Fibroblast of lung (primary cell): Measurements from ENCODE around the gene ZFAND2A. TPM values are rescaled to one million over a fixed set of nuclear protein-coding genes. Genes with fewer than 3 reads are reported as not detected.
"Not testable (repeated sequence)": the region's sequence is repeated elsewhere in the genome, so short reads cannot be mapped to it uniquely, and the experiment has no call there.

Source experiments
- DNase-seq, 2 donors: peaks; one replicate each; pipeline versions ENCODE4 v3.0.0 to v3.0.0-alpha.2; 2010; ENCODE audit warnings: low read depth in 2 of 2
- H2AFZ ChIP-seq: 2 replicates; pipeline ENCODE4 v1.5.1; 2012; ENCODE audit warnings: low read length, control low read depth, inconsistent platforms
- H3K27ac ChIP-seq: 2 replicates; pipeline ENCODE4 v1.5.1; 2011; ENCODE audit warnings: low read length, control low read depth; ENCODE audit not compliant: insufficient read depth
- H3K27me3 ChIP-seq: 2 replicates; pipeline ENCODE4 v1.5.1; 2011; ENCODE audit warnings: mild to moderate bottlenecking, low read length; ENCODE audit not compliant: control insufficient read depth, insufficient read depth
- H3K36me3 ChIP-seq: 2 replicates; pipeline ENCODE4 v1.5.1; 2011; ENCODE audit warnings: low read length; ENCODE audit not compliant: control insufficient read depth, insufficient read depth
- H3K4me1 ChIP-seq: 2 replicates; pipeline ENCODE4 v1.5.1; 2011; ENCODE audit warnings: low read length; ENCODE audit not compliant: control insufficient read depth, insufficient read depth; ENCODE audit errors: extremely low read depth
- H3K4me2 ChIP-seq: 2 replicates; pipeline ENCODE4 v1.5.1; 2011; ENCODE audit warnings: low read length, control low read depth; ENCODE audit not compliant: insufficient read depth; ENCODE audit errors: extremely low read depth
- H3K4me3 ChIP-seq, 4 experiments: fragments of 200-600 bp in 1 of 4; sonication (generic) in 1 of 4; replicated peaks in 1 of 4; 2 replicates each; pipeline ENCODE4 v1.5.1; 2011 to 2016; ENCODE audit warnings: low read length in 4 of 4, low read depth in 3 of 4, mild to moderate bottlenecking in 3 of 4, control low read depth in 2 of 4, inconsistent platforms in 1 of 4, mixed read lengths in 1 of 4; ENCODE audit not compliant: insufficient read depth in 1 of 4; ENCODE audit errors: control extremely low read depth in 1 of 4
- H3K79me2 ChIP-seq: 2 replicates; pipeline ENCODE4 v1.5.1; 2012; ENCODE audit warnings: mild to moderate bottlenecking, low read length, inconsistent platforms; ENCODE audit not compliant: control insufficient read depth, insufficient read depth
- H3K9ac ChIP-seq: 2 replicates; pipeline ENCODE4 v1.5.1; 2011; ENCODE audit warnings: mild to moderate bottlenecking, low read length, control low read depth; ENCODE audit not compliant: insufficient read depth
- H3K9me3 ChIP-seq: 2 replicates; pipeline ENCODE4 v1.5.1; 2012; ENCODE audit warnings: low read depth, low read length; ENCODE audit not compliant: control insufficient read depth, insufficient read depth
- H4K20me1 ChIP-seq: 2 replicates; pipeline ENCODE4 v1.5.1; 2011; ENCODE audit warnings: low read length; ENCODE audit not compliant: control insufficient read depth, insufficient read depth; ENCODE audit errors: extremely low read depth
- EZH2 ChIP-seq: IDR thresholded peaks from 2 replicates; pipeline ENCODE4 v1.5.1; 2012; ENCODE audit warnings: low read length, control low read depth, mild to moderate bottlenecking; ENCODE audit errors: missing control alignments
- polyA plus RNA-seq, 2 donors: library from polyadenylated mRNA; depleted of rRNA in 1 of 2; stranded (reverse) in 1 of 2; unstranded in 1 of 2; fragments of >200 nt; gene quantifications; 2 replicates each; pipeline ENCODE4 v1.2.1, GENCODE V29; 2011 to 2012; ENCODE audit warnings: missing spikeins in 1 of 2
- total RNA-seq: library from RNA; depleted of rRNA; stranded (reverse); fragments of >200 nt; gene quantifications from 2 replicates; pipeline ENCODE4 v1.2.1, GENCODE V29; 2014
- TF ChIP-seq, protein P1 (sequence below), 2 donors: IDR thresholded peaks in 1 of 2; conservative IDR thresholded peaks in 1 of 2; 1 replicate in 1 of 2; 2 replicates in 1 of 2; pipeline ENCODE4 v1.5.1; 2011 to 2012; ENCODE audit warnings: low read length in 2 of 2, control low read depth in 1 of 2, inconsistent platforms in 1 of 2, low read depth in 1 of 2, mild to moderate bottlenecking in 1 of 2

ZFAND2A gene
- total and polyA plus RNA-seq, 2 donors (not counting 1 experiment from before 2014, with no cell fraction given): 20.5 to 35.1 TPM

GRCh38 chr7:1151156-1151555, 8.8 kb downstream of the ZFAND2A start:
- Histone ChIP-seq H3K9me3 (no peaks in the 10 kb centered on the region), H3K4me1 (no peaks in the 10 kb centered on the region), H4K20me1 (no peaks in the 10 kb centered on the region), H3K27me3 (no peaks in the 10 kb centered on the region), H3K27ac (no peak overlapping the region), H2AFZ (no peak overlapping the region), H3K79me2 (no peaks in the 10 kb centered on the region), H3K4me3 (no peak overlapping the region), H3K36me3 (peaks cover 20% of the 10 kb centered on the region), H3K4me2 (no peak overlapping the region), H3K9ac (no peak overlapping the region)
- TF ChIP-seq, protein P1, sequence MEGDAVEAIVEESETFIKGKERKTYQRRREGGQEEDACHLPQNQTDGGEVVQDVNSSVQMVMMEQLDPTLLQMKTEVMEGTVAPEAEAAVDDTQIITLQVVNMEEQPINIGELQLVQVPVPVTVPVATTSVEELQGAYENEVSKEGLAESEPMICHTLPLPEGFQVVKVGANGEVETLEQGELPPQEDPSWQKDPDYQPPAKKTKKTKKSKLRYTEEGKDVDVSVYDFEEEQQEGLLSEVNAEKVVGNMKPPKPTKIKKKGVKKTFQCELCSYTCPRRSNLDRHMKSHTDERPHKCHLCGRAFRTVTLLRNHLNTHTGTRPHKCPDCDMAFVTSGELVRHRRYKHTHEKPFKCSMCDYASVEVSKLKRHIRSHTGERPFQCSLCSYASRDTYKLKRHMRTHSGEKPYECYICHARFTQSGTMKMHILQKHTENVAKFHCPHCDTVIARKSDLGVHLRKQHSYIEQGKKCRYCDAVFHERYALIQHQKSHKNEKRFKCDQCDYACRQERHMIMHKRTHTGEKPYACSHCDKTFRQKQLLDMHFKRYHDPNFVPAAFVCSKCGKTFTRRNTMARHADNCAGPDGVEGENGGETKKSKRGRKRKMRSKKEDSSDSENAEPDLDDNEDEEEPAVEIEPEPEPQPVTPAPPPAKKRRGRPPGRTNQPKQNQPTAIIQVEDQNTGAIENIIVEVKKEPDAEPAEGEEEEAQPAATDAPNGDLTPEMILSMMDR (conservative IDR thresholded peaks at IDR 0.05 in 1 of 2, IDR thresholded peaks at IDR 0.05 in 1 of 2; ENCODE audit: low read depth in 1 of 2, low read length in 2 of 2): no peak
- no peak for DNase-seq

GRCh38 chr7:1150400-1151002, 9.5 kb downstream of the ZFAND2A start:
- Histone ChIP-seq H3K4me3 (no peak overlapping the region), H4K20me1 (no peaks in the 10 kb centered on the region), H3K9ac (no peak overlapping the region), H2AFZ (no peak overlapping the region), H3K4me1 (no peaks in the 10 kb centered on the region), H3K36me3 (peaks cover 19% of the 10 kb centered on the region), H3K27me3 (no peaks in the 10 kb centered on the region), H3K27ac (no peak overlapping the region), H3K4me2 (no peak overlapping the region), H3K79me2 (no peaks in the 10 kb centered on the region), H3K9me3 (no peaks in the 10 kb centered on the region)
- DNase-seq: no peak
- TF ChIP-seq, protein P1 (conservative IDR thresholded peaks at IDR 0.05 in 1 of 2, IDR thresholded peaks at IDR 0.05 in 1 of 2; ENCODE audit: low read depth in 1 of 2, low read length in 2 of 2): no peak

DNA sequence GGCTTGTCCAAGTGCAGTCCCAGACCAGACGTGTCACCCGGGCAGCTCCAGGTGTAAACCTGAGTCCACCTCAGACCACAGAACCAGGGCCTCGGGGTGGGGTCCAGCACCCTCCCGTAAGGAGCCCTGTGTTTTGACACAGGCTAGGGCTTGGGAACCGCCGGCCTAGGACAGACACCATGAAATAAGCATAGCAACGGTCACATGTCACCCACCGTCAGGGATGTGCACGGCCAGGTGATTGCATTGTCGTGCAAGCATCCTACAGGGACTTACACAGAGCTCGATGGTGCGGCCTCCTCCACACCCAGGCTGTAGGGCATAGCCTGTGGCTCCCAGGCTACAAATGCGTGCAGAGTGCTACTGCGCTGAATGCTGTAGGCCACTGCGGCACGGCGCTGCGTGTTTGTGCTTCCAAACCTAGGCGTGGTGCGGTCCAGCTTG, 10.6 kb downstream of the ZFAND2A start:
- no peaks in the 10 kb centered on the region for H3K4me1 ChIP-seq
- no peaks in the 10 kb centered on the region for H4K20me1 ChIP-seq
- H3K27ac ChIP-seq: no peak overlapping the region
- H2AFZ ChIP-seq: no peak overlapping the region
- no peak for DNase-seq
- no peak overlapping the region for H3K9ac ChIP-seq
- no peaks in the 10 kb centered on the region for H3K9me3 ChIP-seq
- H3K27me3 ChIP-seq: no peaks in the 10 kb centered on the region
- H3K4me2 ChIP-seq: no peak overlapping the region
- no peak overlapping the region for H3K4me3 ChIP-seq
- H3K79me2 ChIP-seq: no peaks in the 10 kb centered on the region
- TF ChIP-seq EZH2: no peak
- TF ChIP-seq, protein P1 (conservative IDR thresholded peaks at IDR 0.05 in 1 of 2, IDR thresholded peaks at IDR 0.05 in 1 of 2; ENCODE audit: low read depth in 1 of 2, low read length in 2 of 2): no peak
- peaks cover 16% of the 10 kb centered on the region for H3K36me3 ChIP-seq

- H4K20me1 ChIP-seq, H3K27me3 ChIP-seq, H3K4me3 ChIP-seq, H3K9me3 ChIP-seq, H3K4me2 ChIP-seq, H3K36me3 ChIP-seq, H3K27ac ChIP-seq, H3K4me1 ChIP-seq, DNase-seq, H3K79me2 ChIP-seq, H2AFZ ChIP-seq, H3K9ac ChIP-seq: not testable (repeated sequence)
Measured at GRCh38 chr7:1147873-1148272, 12.1 kb downstream of the ZFAND2A start.
